Thoracic aorta (tissue), 2 donors: ENCODE results near the gene SMPDL3B. TPM values are rescaled to one million over a fixed set of nuclear protein-coding genes. Genes with fewer than 3 reads are reported as not detected.

Experiments
- ATAC-seq: fragments of 150-250 bp; one replicate; pipeline ENCODE4 v1.8.0; 2017; ENCODE audit warnings: low read depth; ENCODE audit not compliant: insufficient number of reproducible peaks, low FRiP score
- DNase-seq: peaks from one replicate; pipeline ENCODE4 v3.0.0-alpha.2; 2020; ENCODE audit warnings: low spot score
- H3K27ac ChIP-seq, 2 donors: fragments of 200-600 bp; sonication (generic); 1 replicate in 1 of 2; 2 replicates in 1 of 2; pipeline ENCODE4 v1.5.1; 2016; ENCODE audit warnings: mild to moderate bottlenecking in 2 of 2, moderate library complexity in 2 of 2
- H3K27me3 ChIP-seq: fragments of 200-600 bp; sonication (generic); replicated peaks from 2 replicates; pipeline ENCODE4 v1.6.0; 2016; ENCODE audit warnings: mild to moderate bottlenecking; ENCODE audit not compliant: insufficient read depth
- H3K36me3 ChIP-seq: fragments of 200-600 bp; sonication (generic); one replicate; pipeline ENCODE4 v1.5.1; 2016
- H3K4me1 ChIP-seq, 2 donors: fragments of 200-600 bp; sonication (generic); 1 replicate in 1 of 2; 2 replicates in 1 of 2; pipeline versions ENCODE4 v1.5.1 to v1.6.0; 2016; ENCODE audit warnings: low read depth in 2 of 2, mild to moderate bottlenecking in 1 of 2; ENCODE audit not compliant: control insufficient read depth in 1 of 2
- H3K4me3 ChIP-seq: fragments of 200-600 bp; sonication (generic); 2 replicates; pipeline ENCODE4 v1.5.1; 2016; ENCODE audit warnings: mild to moderate bottlenecking
- H3K9me3 ChIP-seq: fragments of 200-600 bp; sonication (generic); 2 replicates; pipeline ENCODE4 v1.5.1; 2016
- CTCF ChIP-seq: fragments of 200-600 bp; sonication (generic); IDR thresholded peaks from one replicate; pipeline ENCODE4 v1.5.1; 2019; ENCODE audit warnings: antibody characterized with exemption
- total RNA-seq, 2 donors: library from RNA; depleted of rRNA; stranded (reverse); fragments of >200 nt; gene quantifications; one replicate each; pipeline versions ENCODE4 v1.1.0 to v1.2.3, GENCODE V29; 2016

Gene SMPDL3B
- not detected for total RNA-seq

GRCh38 chr1:27934818-27935549, at the start of gene SMPDL3B:
Gene SMPDL3B, plus strand, starts transcription at chr1:27935000. Its CDS starts 184 bp downstream, at chr1:27935184.
- TF ChIP-seq CTCF: no peak
- H3K4me3 ChIP-seq: peak within 1 kb of the TSS; percentile 35
- H3K9me3 ChIP-seq: no peaks in the 10 kb centered on the region
- H3K36me3 ChIP-seq: no peaks in the 10 kb centered on the region
- ATAC-seq (no peak), DNase-seq (no peak)
- H3K27me3 ChIP-seq: no peaks in the 10 kb centered on the region
- no peaks in the 10 kb centered on the region for H3K4me1 ChIP-seq
- H3K27ac ChIP-seq: no peak within 1 kb of the TSS

GRCh38 chr1:27885114-27885528, 49.7 kb upstream of the SMPDL3B start:
- ATAC-seq (no peak), DNase-seq (no peak)
- no peak for TF ChIP-seq CTCF
- Histone ChIP-seq H3K27me3 (no peaks in the 10 kb centered on the region), H3K27ac (peak overlapping the region in 1 of 2 donors; percentile 45), H3K9me3 (no peaks in the 10 kb centered on the region), H3K4me1 (no peaks in the 10 kb centered on the region), H3K4me3 (no peak overlapping the region), H3K36me3 (peaks cover 4% of the 10 kb centered on the region)

- Histone ChIP-seq H3K4me3 (no peak overlapping the region), H3K27ac (peak overlapping the region in 1 of 2 donors; percentile 41), H3K27me3 (no peaks in the 10 kb centered on the region), H3K36me3 (peaks cover 4% of the 10 kb centered on the region), H3K9me3 (no peaks in the 10 kb centered on the region), H3K4me1 (no peaks in the 10 kb centered on the region)
- no peak for DNase-seq
- TF ChIP-seq CTCF: no peak
- ATAC-seq: no peak
These were observed 49.0 kb upstream of the SMPDL3B start for GRCh38 chr1:27885621-27886352.

- TF ChIP-seq CTCF: no peak
- H3K27ac ChIP-seq: peak overlapping the region in 1 of 2 donors; percentile 12
These were observed 48.5 kb upstream of the SMPDL3B start for GRCh38 chr1:27886353-27886679.

GRCh38 chr1:27886744-27887143, 48.1 kb upstream of the SMPDL3B start:
- no peaks in the 10 kb centered on the region for H3K27me3 ChIP-seq
- no peaks in the 10 kb centered on the region for H3K9me3 ChIP-seq
- DNase-seq (no peak), ATAC-seq (no peak)
- peak overlapping the region in 1 of 2 donors; percentile 12 for H3K27ac ChIP-seq
- H3K4me3 ChIP-seq: no peak overlapping the region
- H3K4me1 ChIP-seq: no peaks in the 10 kb centered on the region
- TF ChIP-seq CTCF: no peak
- H3K36me3 ChIP-seq: peaks cover 4% of the 10 kb centered on the region

More at GRCh38 chr1:27886353-27886679, 48.5 kb upstream of the SMPDL3B start:
- no peaks in the 10 kb centered on the region for H3K4me1 ChIP-seq
- no peak overlapping the region for H3K4me3 ChIP-seq
- ATAC-seq: no peak
- peaks cover 4% of the 10 kb centered on the region for H3K36me3 ChIP-seq
- no peaks in the 10 kb centered on the region for H3K27me3 ChIP-seq
- no peaks in the 10 kb centered on the region for H3K9me3 ChIP-seq
- no peak for DNase-seq
